ENCODE data around the gene TXLNA.

Gene TXLNA

DNA sequence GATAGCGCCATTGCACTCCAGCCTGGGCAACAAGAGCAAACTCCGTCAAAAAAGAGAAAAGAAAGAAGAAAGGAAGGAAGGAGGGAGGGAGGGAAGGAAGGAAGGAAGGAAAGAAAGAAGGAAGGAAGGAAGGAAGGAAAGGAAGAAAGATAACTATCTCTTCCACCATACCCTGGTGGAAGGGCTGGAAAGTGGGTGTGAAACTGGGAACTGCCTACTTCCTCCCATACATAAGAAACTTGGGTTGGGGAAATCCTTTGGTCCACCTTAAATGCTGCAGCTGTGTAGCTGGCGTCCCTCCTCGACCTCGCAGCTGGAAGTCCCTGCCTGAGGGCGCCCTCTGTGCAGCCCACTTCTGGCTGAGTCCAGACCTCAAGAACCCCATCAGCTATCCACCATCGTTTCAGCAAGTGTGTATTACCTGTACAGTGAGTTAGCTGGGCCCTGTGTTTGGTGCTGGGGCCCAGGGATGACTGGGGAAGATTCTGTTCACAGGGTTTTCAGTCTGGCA lies 62.9 kb downstream of the TXLNA start:
- no peak for FAIRE-seq

DNA sequence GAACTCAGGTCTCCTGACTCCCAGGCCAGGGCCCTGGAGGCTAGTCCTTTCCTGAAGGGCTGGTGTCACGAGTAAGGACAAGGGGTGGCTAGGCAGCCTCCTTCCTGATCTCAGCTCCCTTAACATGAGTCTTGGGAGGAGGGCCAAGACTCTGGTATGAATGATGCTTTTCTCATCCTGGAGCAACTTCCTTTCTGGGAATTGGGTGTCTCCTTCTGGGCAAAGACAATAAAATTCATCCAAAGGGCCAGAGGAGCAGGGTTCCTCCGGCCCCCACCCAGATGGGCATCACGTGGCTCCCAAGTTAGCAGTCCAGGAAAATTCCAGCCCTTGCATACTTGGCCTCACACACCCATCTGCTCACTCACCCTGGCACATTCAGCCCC lies 67.4 kb downstream of the TXLNA start, which contains the start of gene FAM167B:
FAM167B (plus strand) TSS at position 335 of the 386 bp plus-strand sequence. CDS start 200 bp downstream, outside the sequence.
- DNase-seq (ENCODE audit: low spot score) (no peak), FAIRE-seq (no peak)

More for the DNA sequence above, 62.9 kb downstream of the TXLNA start:
- DNase-seq (ENCODE audit: low spot score), result no peak

DNA sequence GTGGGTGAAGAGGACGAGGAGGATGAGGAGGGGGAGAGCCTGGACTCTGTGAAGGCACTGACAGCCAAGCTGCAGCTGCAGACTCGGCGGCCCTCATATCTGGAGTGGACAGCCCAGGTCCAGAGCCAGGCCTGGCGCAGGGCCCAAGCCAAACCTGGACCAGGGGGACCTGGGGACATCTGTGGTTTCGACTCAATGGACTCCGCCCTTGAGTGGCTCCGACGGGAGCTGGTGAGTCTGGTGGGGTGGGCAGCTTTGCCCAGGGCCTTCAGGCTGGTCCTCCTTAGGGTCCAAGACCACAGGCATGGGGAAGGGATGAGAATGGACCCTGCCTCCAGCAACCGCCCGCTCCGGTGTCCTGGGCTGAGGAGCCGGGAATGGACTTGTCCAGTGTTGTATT lies 68.0 kb downstream of the TXLNA start:
- FAIRE-seq, result no peak
- no peak for DNase-seq (ENCODE audit: low spot score)

All from urothelium cell line (cell line).